Renal cortex interstitium (tissue), 11 donors: ENCODE measurements around the gene PRDX5. TPM values are rescaled to one million over a fixed set of nuclear protein-coding genes. Genes with fewer than 3 reads are reported as not detected.

Experiments used
- DNase-seq, 11 donors: peaks; one replicate each; pipeline ENCODE4 v3.0.0-alpha.2; 2013; ENCODE audit warnings: low read depth in 9 of 11, low spot score in 4 of 11; ENCODE audit errors: extremely low read depth in 1 of 11
- polyA plus RNA-seq, 3 donors: library from polyadenylated mRNA; unstranded; fragments of 120-200 nt; gene quantifications; one replicate each; pipeline ENCODE4 v1.2.1, GENCODE V29; 2013; ENCODE audit not compliant: insufficient read length in 3 of 3

Gene PRDX5
- polyA plus RNA-seq, 3 donors = 161 to 233 (median 207) TPM

DNA sequence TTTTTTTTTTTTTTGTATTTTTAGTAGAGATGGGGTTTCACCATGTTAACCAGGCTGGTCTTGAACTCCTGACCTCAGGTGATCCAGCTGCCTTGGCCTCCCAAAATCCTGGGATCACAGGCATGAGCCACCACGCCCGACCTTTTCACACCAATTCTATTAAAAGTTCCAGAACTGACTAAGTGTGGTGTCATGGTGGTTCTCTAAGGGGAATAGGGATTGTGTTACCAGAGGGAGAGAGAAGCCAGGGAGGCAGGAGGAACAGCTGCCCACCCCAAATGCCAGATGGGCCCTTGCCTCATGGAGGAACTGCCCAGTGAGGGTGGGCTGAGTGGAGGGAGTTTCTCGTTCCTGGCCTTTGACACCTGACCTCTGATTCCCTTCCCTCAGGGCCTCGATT is 47.0 kb downstream of the PRDX5 start:
- no peak for DNase-seq

DNA sequence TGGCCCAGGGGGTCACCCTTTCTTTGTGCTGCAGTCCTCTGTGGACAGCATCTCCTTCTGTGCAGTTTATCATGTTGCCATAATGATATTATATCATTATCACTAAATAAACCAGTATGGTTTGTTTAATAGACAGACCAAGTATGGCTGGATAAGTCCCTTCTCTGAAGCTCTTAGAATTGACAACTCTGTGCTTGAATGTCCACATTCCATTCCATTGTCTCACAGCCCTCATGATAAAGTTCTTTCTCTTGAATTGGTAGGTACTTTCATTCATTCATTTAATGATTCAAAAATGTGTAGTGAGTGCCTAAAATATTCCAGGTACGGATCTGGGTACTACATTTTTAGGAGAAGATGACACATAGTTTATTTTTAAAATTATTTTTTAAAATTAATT is 48.8 kb downstream of the PRDX5 start:
- DNase-seq = no peak

DNA sequence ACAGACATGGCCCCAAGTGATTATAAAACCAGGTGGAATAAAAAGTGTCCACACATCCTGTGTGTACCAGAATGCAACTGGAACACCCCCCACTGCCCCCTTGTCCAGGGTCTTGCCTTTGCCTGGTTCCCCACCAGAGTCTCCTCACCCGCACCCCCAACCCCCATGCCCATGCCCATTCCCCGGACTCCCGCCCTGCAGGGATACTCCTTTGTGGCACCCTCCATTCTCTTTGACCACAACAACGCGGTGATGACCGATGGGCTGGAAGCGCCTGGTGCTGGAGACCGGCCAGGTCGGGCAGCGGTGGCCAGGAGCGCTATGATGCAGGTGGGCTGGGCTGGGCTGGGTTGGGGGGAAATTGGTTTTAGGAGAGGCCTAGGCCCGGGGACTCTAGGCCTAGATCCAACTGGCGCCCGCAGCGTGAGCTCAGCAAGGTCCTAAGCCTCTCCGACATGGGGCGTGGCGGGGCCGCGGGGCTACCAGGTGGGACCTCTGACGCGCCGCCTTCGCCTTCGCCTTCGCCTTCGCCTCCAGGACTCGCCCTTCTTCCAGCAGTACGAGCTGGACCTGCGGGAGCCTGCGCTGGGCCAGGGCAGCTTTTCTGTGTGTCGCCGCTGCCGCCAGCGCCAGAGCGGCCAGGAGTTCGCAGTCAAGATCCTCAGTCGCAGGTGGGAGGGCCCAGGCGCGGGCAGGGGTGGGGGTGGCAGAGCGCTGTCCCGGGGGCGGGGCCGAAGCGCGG is 50.2 kb downstream of the PRDX5 start:
- DNase-seq = no peak

DNA sequence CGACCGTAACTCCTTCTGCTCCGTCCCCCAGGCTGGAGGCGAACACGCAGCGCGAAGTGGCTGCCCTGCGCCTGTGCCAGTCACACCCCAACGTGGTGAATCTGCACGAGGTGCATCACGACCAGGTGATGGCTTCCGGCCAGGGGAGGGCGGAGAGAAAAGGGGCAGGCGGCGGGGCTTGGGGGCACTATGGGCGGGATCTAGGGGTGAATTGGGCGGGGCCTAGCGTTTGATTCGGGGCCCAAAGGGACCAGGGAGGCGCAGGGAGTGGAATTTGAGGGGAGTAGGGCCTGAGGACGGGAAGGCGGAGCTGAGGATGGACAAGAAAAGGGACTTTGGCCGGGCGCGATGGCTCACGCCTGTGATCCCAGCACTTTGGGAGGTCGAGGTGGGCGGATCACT is 50.8 kb downstream of the PRDX5 start:
- DNase-seq = no peak

DNA sequence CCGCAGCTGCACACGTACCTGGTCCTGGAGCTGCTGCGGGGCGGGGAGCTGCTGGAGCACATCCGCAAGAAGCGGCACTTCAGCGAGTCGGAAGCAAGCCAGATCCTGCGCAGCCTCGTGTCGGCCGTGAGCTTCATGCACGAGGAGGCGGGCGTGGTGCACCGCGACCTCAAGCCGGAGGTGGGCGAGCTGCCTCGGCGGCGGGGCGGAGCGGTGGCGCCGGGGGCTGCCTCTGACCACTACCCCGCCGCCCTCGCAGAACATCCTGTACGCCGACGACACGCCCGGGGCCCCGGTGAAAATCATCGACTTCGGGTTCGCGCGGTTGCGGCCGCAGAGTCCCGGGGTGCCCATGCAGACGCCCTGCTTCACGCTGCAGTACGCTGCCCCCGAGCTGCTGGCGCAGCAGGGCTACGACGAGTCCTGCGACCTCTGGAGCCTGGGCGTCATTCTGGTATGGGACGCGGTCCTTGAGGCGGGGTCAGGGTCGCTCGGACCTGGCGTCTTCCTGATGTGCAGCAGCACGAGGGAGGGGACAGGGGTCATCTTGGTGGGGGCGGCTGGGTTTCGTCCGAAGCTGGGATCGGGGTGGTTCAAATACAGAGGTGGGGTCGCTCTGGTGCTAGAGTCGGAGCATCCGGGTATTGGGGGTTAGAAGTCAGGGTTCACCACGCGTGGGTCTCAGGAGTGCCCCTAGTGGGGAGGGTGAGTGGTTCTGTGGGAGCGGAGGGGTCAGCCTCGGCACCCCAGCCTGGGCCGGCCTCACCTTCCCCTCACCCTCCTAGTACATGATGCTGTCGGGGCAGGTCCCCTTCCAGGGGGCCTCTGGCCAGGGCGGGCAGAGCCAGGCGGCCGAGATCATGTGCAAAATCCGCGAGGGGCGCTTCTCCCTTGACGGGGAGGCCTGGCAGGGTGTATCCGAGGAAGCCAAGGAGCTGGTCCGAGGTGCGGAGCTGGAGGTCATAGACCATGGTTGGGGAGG is 51.8 kb downstream of the PRDX5 start:
- no peak for DNase-seq

DNA sequence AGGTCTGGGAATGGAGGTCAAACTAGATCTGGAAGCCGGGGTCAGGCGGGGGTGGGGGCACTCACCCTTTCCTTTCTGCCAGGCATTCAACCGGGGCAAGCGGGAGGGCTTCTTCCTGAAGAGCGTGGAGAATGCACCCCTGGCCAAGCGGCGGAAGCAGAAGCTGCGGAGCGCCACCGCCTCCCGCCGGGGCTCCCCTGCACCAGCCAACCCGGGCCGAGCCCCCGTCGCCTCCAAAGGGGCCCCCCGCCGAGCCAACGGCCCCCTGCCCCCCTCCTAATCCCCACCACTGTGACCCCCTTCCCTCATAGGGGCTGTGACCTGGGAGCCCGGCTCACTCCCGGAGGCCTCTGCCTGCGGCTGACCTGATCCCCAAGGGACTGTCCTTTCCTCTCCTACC is 53.3 kb downstream of the PRDX5 start:
- no peak for DNase-seq

Other genes starting within 250 kb of the PRDX5 start
- 10 to 100 TPM; 13.4 to 19.5 (median 17.8) TPM for gene MACROD1, start 152.0 kb upstream of the PRDX5 start, polyA plus RNA-seq
- gene STIP1, start 131.9 kb upstream of the PRDX5 start, polyA plus RNA-seq = 100 to 1,000 TPM; 173 to 197 (median 188) TPM
- gene FERMT3, start 111.4 kb upstream of the PRDX5 start, polyA plus RNA-seq = 1 to 10 TPM; 4.7 to 6.5 (median 5.9) TPM
- gene TRPT1, start 91.9 kb upstream of the PRDX5 start, polyA plus RNA-seq = 10 to 100 TPM; 45.0 to 59.9 (median 49.3) TPM
- gene NUDT22, start 91.8 kb upstream of the PRDX5 start, polyA plus RNA-seq = 10 to 100 TPM; 17.7 to 32.8 (median 28.0) TPM
- gene DNAJC4, start 87.6 kb upstream of the PRDX5 start, polyA plus RNA-seq = 10 to 100 TPM; 56.1 to 76.7 (median 63.6) TPM
- 10 to 100 TPM; 83.8 to 99.3 (median 95.3) TPM for gene VEGFB, start 83.5 kb upstream of the PRDX5 start, polyA plus RNA-seq
- 100 to 1,000 TPM in 2 of 3 donors, 10 to 100 TPM in 1; 74.5 to 111 (median 102) TPM for gene FKBP2, start 77.0 kb upstream of the PRDX5 start, polyA plus RNA-seq
- gene PPP1R14B, start 71.2 kb upstream of the PRDX5 start, polyA plus RNA-seq = 10 to 100 TPM; 59.6 to 85.8 (median 69.1) TPM
- gene PLCB3, start 66.6 kb upstream of the PRDX5 start, polyA plus RNA-seq = 10 to 100 TPM; 11.6 to 17.7 (median 15.1) TPM
- 10 to 100 TPM; 36.7 to 58.9 (median 54.2) TPM for gene BAD, start 33.5 kb upstream of the PRDX5 start, polyA plus RNA-seq
- 10 to 100 TPM; 27.2 to 42.7 (median 42.7) TPM for gene GPR137, start 32.3 kb upstream of the PRDX5 start, polyA plus RNA-seq
- under 1 TPM in 1 of 3 donors, not detected in 2; 0.11 TPM for gene KCNK4, start 26.8 kb upstream of the PRDX5 start, polyA plus RNA-seq
- gene CATSPERZ, start 17.8 kb upstream of the PRDX5 start, polyA plus RNA-seq = under 1 TPM in 1 of 3 donors, not detected in 2; 0.47 TPM
- 10 to 100 TPM; 16.6 to 30.5 (median 26.3) TPM for gene ESRRA, start 12.6 kb upstream of the PRDX5 start, polyA plus RNA-seq
- gene TRMT112, start 562 bp upstream of the PRDX5 start, polyA plus RNA-seq = 100 to 1,000 TPM; 203 to 244 (median 219) TPM
- gene CCDC88B, start 22.1 kb downstream of the PRDX5 start, polyA plus RNA-seq = 1 to 10 TPM; 1.7 to 5.0 (median 3.9) TPM
- gene RPS6KA4, start 41.0 kb downstream of the PRDX5 start, polyA plus RNA-seq = 10 to 100 TPM in 2 of 3 donors, 1 to 10 TPM in 1; 6.7 to 13.9 (median 12.6) TPM
- 10 to 100 TPM; 23.1 to 40.3 (median 24.2) TPM for gene SLC22A11, start 237.8 kb downstream of the PRDX5 start, polyA plus RNA-seq